DMS53 treated with DMSO at 0.1 percent for 48 hours (cell line): Measurements from ENCODE around the gene RNF38.
"Not testable (repeated sequence)": the region's sequence is repeated elsewhere in the genome, so short reads cannot be mapped to it uniquely, and the experiment has no call there.

Experiments
- DNase-seq: peaks from one replicate; lab custom pipeline; 2025; ENCODE audit not compliant: unreplicated experiment; lab: John Stamatoyannopoulos, UW

RNF38 gene

GRCh38 chr9:36399980-36400331, at the start of gene RNF38:
TSS of gene RNF38 (minus strand) at chr9:36400269. CDS start at chr9:36400108, 161 bp downstream.
- DNase-seq, result no peak

DNA sequence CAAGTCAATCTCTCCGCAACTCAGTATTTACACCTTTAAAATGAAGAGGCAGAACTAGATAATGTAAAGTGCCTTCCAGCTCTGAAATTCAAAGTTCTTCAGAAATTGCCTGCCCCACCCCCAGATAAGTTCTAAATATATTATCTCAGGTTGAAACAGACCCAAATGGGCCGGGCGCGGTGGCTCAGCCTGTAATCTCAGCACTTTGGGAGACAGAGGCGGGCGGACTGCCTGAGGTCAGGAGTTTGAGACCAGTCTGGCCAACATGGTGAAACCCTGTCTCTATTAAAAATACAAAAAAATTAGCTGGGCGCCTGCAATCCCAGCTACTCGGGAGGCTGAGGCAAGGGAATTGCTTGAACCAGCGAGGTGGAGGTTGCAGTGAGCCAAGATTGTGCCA, 48.5 kb upstream of the RNF38 start:
- not testable (repeated sequence) for DNase-seq

DNA sequence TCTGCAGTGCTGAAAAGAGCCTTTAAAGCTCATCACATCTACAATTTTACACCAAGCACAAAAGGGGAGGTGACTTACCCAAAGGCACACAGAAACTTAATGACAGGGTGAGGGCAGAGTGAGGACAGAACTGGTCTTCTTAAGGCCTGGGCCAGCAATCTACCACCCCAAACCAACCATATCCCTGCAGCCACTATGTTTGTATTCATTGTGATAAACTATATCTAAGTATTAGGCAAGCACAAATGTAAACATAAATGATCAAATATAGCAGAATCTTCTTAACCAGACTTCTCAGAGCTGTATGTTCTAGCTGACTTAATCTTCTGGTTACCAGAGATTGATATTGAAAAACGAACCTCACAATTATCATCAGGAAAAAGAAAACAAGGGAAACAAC, 47.9 kb upstream of the RNF38 start:
- no peak for DNase-seq

DNA sequence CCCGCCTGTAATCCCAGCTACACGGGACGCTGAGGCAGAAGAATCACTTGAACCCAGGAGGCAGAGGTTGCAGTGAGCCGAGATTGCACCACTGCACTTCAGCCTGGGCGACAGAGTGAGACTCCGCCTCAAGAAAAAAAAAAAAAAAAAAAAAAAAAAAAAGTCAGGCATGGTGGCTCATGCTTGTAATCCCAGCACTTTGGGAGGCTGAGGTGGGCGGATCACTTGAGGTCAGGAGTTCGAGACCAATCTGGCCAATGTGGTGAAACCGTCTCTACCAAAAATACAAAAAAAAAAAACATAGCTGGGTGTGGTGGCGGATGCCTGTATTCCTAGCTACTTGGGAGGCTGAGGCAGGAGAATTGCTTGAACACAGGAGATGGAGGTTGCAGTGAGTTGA, 46.6 kb upstream of the RNF38 start:
- not testable (repeated sequence) for DNase-seq

DNA sequence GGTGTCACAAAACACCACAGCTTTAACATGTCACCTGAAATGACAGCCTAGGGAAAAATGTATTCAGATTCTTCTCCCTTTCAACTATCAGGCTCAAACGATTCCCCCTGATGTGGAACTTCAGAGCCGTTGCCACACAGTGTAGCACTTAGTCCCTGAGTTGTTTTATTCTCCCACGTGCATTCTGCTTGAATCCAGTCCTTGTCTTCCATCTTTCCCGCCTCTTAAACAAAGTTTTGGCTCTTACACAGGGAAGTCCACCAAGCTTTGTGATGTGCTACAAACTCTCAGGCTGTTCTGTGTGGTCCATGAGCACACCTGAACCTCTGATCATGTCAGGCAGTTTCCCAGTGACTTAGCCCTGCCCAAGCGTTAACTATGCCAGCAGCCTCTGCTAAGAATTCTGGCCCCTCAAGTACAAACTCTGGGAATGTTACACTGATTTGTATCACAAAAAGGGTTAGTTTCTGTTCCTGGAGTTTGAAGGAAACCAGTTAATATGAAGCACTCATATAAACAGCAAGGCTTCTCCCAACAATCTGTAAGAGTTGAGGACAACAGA, 45.8 kb upstream of the RNF38 start:
- no peak for DNase-seq

DNA sequence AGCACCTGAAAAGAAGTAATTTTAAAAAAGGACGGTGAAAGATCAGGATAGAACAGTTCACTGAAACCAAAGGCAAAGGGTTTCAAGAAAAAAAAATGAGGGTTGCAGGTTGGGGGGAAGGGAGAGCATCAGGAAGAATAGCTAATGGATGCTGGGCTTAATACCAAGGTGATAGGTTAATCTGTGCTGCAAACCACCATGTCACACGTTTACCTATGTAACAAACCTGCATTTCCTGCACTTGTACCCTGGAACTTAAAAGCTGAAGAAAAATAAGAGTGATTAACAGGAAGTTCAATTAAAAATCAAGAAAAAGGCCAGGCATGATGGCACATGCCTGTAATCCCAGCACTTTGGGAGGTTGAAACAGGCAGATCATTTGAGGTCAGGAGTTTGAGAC, 44.1 kb upstream of the RNF38 start:
- no peak for DNase-seq

DNA sequence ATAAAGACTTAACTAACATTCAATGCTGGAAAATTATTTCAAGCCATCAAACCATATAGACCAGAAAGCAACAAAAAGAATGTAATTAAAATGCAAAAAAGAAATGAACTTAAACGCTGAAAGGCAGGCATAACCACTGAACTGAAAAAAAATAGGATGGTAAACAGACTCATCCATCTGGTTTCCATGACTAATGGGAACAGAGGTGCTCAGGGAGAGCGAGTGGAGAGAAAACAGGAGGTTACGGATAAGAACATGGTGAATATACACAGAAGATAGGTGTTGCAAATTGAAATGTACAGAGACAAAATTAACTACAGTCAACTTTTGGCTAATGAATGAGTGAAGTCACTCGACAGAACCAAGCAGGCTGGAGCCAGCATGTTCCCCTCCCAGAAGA, 43.5 kb upstream of the RNF38 start:
- DNase-seq, result no peak

GRCh38 chr9:36442710-36443109, 42.6 kb upstream of the RNF38 start:
- DNase-seq, result no peak

DNA sequence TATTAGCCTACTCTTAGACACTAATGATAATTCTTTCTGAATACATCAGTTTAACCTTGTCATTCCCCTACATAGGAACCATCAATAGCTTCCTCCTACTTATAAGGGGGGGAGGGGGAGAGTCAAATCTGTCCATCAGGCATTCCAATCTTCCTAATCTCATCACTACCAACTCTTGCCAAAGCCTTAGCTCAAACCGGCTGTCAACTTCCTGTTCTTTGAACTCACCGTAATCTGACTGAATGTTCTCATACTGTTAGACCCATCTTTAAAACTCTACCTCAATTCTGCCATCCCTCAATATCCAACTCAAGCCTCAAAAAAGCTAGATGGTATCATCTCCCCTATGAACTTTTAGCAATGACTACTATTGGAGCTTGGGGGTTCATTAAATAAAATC, 41.9 kb upstream of the RNF38 start:
- no peak for DNase-seq

GRCh38 chr9:36438536-36439236, 38.6 kb upstream of the RNF38 start:
- no peak for DNase-seq

- no peak for DNase-seq
Measured at GRCh38 chr9:36437790-36438189, 37.7 kb upstream of the RNF38 start.

GRCh38 chr9:36436909-36437308, 36.8 kb upstream of the RNF38 start:
- DNase-seq, result no peak

DNA sequence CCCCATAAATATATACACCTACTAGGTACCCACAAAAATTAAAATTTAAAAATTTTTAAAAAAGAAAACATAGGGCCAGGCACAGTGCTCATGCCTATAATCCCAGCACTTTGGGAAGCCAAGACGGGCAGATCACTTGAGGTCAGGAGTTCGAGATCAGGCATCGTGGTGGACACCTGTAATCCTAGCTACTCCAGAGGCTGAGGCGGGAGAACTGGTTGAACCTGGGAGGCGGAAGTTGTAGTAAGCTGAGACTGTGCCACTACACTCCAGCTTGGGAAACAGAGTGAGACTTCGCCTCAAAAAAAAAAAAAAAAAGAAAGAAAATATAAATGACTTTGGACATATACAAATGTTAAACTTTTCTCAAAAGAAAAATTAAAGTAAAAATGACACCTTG, 33.3 kb upstream of the RNF38 start:
- no peak for DNase-seq

DNA sequence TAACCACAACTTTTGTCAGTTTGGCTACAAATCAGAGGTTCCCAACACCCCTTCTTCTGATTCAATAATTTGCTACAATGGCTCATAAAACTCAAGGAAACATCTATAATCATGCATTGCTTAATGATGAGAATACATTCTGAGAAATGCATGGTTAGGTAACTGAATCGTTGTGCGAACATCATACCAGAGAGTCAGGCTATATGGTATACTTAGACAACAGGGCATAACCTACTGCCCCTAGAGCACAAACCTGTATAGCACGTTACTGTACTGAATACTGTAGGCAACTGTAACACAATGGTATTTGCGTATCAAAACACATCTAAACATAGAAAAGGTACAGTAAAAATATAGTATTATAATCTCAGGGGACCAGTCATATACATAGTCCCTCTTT, 31.0 kb upstream of the RNF38 start:
- no peak for DNase-seq

DNA sequence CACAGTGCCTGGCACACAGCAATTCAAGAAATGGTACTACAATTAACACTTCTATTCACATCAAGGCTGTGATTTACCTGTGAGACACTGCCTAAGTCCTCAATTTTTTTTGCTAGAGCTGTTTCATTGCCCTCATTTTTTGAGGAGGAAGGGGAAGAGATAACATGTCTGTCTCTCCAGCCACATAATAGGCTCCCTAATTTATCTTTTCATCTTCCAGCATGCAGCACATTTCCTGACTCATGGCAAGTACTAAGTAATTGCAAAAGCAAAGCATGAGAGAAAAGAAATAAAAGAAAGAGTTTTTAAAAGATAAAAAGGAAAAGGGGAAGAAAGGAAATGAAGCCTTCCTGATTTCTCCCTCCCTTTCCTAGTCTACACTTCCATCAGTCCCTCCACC, 26.9 kb upstream of the RNF38 start:
- no peak for DNase-seq

GRCh38 chr9:36426348-36426747, 26.3 kb upstream of the RNF38 start:
- no peak for DNase-seq

DNA sequence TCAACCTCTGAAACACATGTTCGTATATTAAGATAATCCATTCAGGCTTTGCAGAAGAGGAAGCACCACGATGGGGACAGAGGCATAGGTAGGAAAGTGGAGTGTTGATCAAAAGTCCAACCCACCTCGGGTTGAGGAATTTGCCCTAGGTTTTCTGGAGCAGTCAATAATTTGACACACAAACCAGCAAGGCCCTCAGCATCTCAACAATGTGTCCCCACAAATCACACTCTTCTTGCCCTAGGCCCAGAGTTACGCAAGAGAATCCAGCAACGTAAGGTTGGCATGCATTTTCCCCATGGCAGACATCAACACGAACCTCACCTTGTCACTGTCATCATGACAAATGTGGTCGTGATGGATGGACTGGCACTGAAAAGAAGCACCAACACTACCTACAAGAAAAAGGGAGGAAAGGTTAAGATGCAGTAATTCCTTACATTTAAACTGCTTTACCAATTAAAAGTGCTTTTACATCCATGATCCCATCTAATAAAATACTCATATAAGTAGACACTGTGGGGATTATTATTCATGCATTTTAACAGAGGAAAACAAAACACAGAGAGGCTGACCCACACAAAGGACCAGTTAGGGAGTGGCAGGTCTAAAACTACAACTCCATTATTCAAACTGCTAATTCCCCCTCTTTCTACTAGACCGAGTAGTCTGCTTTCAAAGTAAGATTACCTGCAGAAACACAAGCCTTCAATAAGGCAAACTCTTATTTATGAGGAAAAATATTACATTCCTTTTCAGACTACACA, 24.4 kb upstream of the RNF38 start:
- no peak for DNase-seq

GRCh38 chr9:36423206-36423605, 23.1 kb upstream of the RNF38 start:
- no peak for DNase-seq

DNA sequence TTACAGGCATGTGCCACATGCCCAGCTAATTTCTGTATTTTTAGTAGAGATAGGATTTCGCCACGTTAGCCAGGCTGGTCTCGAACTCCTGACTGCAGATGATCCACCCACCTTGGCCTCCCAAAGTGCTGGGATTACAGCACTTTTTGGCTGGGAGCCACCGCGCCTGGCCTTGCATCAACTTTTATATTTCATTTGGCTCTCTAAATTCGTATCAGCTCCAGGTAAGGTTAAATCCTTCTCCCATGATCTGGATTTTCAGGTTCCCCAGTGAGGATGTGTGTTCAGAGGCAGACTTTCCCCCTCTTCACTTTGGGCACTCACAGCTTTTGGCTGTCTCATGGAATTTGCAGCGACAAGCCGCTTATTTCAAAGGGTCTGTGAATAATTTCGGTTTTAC, 16.8 kb upstream of the RNF38 start:
- DNase-seq, result no peak

DNA sequence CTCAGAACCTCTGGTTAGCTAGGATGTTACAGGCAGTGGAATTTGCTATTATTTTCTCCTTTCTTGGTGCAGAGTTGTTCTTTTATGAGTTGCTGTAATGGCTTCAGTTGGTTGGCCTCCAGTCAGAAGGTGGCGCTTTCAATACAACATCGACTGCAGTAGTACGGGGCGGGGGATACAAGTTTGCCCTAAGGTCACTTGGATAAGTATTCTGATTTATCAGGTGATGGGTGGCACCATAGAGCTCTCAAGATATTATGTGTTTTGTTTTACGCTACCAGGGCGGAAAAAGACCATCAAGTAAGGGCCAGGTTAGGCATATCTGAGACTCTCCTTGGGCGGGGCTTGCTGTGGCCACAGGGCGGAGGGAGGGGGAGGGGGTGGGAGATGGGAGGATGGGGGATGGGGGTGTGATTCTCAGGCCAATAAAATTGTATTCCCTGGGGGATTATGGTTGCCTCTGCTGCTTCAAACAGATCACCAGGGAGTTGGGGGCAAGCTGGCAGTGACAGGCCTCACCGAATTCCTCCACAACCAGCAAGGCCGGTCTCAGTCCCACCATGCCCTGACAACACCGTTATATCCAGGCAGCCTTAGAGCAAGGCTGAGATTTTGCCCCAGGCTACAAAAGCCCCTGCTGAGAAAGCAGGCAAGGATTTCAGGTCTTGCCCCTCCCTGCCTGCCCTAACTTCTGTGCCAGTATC, 15.9 kb upstream of the RNF38 start:
- no peak for DNase-seq

DNA sequence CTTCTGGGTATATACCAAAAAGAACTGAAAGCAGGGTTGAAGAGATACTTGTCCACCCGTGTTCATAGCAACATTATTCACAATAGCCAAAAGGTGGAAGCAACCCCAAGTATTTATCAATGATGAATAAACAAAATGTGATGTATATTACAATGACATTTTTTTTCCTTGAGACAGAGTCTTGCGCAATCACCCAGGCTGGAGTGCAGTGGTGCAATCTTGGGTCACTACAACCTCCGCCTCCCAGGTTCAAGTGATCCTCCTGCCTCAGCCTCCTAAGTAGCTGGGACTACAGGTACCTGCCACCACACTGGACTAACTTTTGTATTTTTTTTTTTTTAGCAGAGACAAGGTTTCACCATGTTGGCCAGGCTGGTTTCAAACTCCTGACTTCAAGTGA, 11.3 kb upstream of the RNF38 start:
- DNase-seq, result not testable (repeated sequence)

DNA sequence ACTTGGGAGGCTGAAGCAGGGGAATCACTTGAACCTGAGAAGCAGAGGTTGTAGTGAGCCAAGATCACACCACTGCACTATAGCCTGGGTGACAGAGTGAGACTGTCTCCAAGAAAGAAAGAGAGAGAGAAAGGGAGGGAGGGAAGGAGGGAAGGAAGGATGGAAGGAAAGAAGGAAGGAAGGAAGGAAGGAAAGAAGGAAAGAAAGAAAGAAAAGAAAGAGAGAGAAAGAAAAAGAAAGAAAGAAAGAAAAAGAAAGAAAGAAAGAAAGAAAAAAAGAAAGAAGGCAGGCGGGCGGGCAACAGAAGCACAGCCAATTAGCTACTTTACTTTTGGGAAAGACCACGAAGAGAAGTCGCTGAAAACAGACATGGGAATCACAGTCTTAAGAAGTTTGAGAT, 9.0 kb upstream of the RNF38 start:
- not testable (repeated sequence) for DNase-seq
